Erythroblast (primary cell): ENCODE data around the gene MOV10L1.

ENCODE experiments used
- DNase-seq, 2 experiments: peaks; one replicate each; lab custom pipeline; 2025; lab: John Stamatoyannopoulos, UW
- GATA1 ChIP-seq: IDR thresholded peaks from 2 replicates; pipeline ENCODE4 v1.6.1; 2011; ENCODE audit warnings: low read depth, mild to moderate bottlenecking, control low read depth, low read length, moderate library complexity
- POLR2A ChIP-seq: IDR thresholded peaks from 2 replicates; pipeline ENCODE4 v1.6.1; 2011; ENCODE audit warnings: mild to moderate bottlenecking, low read length

MOV10L1 gene

DNA sequence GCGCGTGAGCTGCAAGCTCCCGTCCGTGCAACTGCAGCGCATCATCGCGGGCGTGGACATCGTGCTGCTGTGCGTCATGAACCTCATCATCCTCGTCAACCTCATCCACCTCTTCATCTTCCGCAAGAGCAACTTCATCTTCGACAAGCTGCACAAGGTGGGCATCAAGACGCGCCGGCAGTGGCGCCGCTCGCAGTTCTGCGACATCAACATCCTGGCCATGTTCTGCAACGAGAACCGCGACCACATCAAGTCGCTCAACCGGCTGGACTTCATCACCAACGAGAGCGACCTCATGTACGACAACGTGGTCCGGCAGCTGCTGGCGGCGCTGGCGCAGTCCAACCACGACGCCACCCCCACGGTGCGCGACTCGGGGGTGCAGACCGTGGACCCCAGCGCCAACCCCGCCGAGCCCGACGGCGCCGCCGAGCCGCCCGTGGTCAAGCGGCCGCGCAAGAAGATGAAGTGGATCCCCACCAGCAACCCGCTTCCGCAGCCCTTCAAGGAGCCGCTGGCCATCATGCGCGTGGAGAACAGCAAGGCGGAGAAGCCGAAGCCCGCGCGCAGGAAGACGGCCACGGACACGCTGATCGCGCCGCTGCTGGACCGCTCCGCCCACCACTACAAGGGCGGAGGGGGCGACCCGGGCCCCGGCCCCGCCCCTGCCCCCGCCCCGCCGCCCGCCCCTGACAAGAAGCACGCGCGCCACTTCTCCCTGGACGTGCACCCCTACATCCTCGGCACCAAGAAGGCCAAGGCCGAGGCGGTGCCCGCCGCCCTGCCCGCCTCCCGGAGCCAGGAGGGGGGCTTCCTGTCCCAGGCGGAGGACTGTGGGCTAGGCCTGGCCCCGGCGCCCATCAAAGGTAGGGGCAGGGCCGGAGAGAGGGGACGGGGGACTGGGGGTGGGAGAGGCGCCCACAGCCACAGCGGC lies 88.0 kb downstream of the MOV10L1 start:
- DNase-seq, result no peak
- TF ChIP-seq GATA1, result no peak
- TF ChIP-seq POLR2A, result no peak

GRCh38 chr22:50178471-50178864 lies 88.7 kb downstream of the MOV10L1 start:
- TF ChIP-seq GATA1, result no peak
- no peak for TF ChIP-seq POLR2A
- no peak for DNase-seq

- DNase-seq, result no peak
- no peak for TF ChIP-seq GATA1
- no peak for TF ChIP-seq POLR2A
Observed at GRCh38 chr22:50178871-50179869, 89.4 kb downstream of the MOV10L1 start.

DNA sequence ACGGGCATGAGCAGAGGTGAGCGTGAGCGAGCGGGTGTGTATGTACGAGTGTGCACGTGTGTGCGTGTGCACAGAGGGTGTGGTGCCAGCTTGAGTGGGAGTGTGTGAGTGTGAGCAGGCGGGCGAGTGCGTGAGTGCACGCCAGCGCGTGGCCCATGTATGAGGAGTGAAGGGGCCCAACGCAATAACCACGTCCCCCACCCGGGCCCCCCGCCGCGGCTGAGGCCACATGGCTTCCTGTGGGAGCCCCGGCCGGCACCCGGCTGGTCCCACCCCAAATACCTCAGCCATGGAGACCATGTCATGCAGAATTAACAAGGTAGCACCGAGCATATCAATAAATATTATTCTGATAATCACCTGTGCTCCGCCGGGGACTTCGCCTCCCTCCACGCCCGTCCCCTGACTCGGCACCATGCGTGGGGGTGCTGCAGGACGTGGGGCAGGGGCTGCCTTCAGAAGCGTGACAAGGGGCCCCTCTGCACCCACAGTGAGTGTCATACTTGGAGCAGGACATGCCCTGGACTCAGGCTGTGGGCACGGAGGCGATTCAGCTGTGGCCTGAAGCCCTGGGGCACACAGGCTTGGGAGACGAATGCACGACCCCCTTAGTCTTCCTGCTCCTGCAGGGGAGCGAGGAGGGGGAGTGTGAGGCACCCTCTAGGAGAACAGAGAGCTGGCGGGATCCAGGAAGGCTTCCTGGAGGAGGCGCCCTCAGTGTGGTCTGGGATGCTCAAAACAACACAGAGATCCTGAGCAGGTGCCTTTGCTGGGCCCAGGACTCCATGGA lies 90.3 kb downstream of the MOV10L1 start:
- TF ChIP-seq POLR2A (no peak), GATA1 (no peak)
- no peak for DNase-seq

DNA sequence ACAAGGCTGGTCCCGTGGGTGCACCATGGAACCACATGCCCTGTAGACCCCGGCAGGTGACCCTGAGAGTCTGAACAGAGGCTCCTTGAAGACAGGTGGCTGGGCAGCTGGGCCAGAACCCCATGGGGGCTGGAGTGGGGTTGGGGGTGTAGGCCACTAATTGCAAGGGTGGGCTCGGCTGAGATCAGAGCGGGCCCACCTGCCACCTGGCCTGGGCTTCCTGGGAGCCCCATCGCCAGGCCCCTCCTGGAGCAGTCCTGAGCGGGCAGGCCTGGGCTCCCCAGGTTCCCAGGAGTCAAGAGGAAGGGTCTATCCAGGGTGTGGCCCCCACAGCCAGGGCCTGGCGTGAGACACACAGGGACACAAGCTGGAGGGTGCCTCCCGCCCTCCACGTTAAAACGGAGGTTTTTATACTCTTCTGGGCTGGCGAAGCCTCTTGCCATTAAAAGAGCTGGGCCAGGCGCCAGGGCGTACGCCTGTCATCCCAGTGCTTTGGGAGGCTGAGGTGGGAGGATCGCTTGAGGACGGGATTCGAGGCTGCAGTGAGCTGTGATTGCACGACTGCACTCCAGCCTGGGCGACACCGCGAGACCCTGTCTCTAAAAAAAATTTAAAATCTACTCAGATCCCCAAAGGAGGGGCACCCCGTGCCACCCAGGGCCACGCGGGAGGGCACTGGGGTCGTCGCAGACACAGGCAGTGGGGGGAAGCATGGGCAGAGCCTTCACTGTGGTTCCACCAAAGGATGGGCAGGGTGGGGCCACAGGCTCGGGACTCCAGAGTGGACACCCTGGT lies 91.1 kb downstream of the MOV10L1 start:
- DNase-seq, result no peak
- no peak for TF ChIP-seq GATA1
- no peak for TF ChIP-seq POLR2A

- no peak for DNase-seq
- no peak for TF ChIP-seq POLR2A
- TF ChIP-seq GATA1, result no peak
Observed at GRCh38 chr22:50182176-50183081, 92.6 kb downstream of the MOV10L1 start.

DNA sequence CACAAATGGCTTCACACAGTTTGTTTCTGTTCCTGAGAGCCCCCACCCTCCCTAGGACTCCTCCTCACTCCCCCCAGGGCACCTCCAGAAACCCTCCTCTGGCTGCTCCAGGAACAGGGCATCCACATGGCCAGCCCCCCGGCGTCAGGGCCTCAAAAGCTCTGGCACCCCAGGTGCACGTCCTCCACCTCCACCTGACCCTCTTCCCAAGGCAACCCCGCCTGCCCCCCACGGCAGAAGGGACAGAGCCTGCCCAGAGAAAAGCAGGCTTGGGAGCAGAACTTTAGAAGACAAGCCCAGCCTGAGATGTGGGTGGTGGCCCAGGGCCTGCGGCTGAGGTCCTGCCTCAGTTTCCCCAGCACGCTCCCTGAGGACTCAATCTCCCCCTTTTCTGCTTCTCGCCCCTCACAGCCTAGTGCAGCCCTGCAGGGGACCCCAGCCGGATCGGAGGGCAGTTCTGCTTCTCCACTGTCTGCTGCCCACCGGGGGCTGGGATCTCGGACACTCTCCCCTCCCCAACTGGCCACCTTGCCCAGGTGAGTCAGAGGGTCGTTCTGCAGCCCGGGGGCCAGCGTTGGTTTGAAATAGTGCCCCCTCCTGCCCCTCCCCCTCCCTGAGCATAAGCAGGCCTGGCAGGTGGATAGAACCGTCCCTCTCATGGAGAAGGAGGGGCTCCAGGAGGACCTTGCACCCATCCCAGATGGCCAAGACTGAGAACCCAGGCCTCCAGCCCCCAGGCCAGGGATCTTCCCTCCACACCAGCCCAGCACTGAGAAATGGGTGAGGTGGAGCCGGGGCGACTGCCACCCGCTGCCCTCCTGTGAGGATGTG lies 93.5 kb downstream of the MOV10L1 start:
- DNase-seq, result no peak

DNA sequence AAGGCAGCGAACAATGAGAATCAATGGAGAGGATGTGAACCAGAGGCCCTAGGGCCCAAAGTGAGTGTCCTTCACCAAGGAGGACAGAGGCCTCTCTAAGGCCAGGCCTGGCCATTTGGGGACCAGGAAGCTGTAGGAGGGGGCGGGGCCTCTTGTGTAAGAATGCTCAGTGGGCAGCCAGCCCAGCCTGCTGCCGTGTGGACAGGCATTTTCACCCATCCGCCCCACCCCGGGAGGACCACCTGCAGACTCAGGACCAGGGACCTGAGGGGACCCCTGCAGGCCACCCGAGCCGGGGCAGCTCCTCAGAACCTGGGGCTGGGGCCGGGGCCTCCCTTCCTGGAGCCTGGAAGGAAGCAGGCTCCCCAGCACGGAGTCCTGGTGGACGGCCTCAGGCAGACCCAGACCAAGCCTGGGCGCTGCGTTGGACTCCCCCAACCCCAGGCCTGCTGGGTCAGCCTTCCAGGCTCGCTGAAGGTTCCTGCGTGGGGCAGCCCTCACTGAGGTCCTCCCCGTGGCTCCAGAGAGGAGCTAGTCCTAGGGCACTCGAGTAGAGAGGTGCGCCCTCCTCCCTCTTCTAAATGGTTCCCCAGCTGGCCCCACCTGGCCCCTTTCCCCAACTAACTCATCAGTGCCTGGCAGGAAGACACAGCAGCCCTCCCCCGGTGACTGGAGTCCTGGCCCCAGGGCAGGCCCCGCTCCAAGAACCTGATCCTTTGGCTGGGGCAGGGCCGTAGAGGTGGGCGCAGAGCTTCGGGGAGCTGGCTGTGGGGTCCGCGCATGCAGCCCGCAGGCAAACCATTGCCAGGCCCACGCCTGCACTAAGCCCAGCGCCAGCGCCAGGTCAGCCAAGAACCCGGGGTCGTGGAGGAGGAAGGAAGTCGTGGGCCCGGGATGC lies 94.4 kb downstream of the MOV10L1 start:
- DNase-seq, result no peak
- no peak for TF ChIP-seq GATA1
- TF ChIP-seq POLR2A, result no peak

More for the DNA sequence above, 93.5 kb downstream of the MOV10L1 start:
- TF ChIP-seq GATA1, result no peak

DNA sequence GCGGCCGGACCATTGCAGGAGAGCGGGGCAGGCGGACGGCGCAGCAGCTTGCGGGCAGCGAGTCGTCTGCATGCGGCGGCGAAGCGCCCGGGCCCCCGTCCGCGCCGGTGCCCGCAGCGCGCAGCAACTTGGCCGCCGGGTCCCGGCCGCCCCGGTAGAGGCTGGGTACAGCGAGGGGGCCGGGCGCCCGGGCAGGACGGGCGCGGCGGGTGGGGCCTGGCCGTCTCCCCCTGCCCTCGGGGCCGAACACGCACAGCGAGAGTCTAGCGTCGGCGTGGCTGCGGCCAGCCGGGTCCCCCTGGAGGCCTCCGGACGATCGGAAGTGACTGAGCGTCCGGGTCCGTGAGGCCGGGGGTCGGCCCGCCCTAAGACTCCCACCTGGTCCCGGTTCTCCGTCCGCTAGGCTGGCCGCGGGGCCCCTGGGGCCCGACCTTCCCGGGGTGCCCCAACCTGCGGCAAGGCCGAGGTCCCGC lies 95.1 kb downstream of the MOV10L1 start:
- DNase-seq, result no peak
- TF ChIP-seq GATA1 (no peak), POLR2A (no peak)
